ENCODE data around the gene CCDC57.

Gene CCDC57

GRCh38 chr17:82058230-82058854 is 154.3 kb downstream of the CCDC57 start:
- ATAC-seq, result no peak

- no peak for ATAC-seq
Measured at GRCh38 chr17:82056729-82057621, 155.7 kb downstream of the CCDC57 start.

- no peak for ATAC-seq
Measured at GRCh38 chr17:82055965-82056728, 156.5 kb downstream of the CCDC57 start.

- ATAC-seq, result no peak
Measured at GRCh38 chr17:82055023-82055964, 157.3 kb downstream of the CCDC57 start.

- no peak for ATAC-seq
Measured at GRCh38 chr17:82054351-82055022, 158.2 kb downstream of the CCDC57 start.

GRCh38 chr17:82053556-82054263 is 158.9 kb downstream of the CCDC57 start:
- ATAC-seq, result no peak

GRCh38 chr17:82053130-82053529 is 159.5 kb downstream of the CCDC57 start:
- ATAC-seq, result no peak

- no peak for ATAC-seq
Measured at GRCh38 chr17:82052638-82053059, 160.0 kb downstream of the CCDC57 start.

GRCh38 chr17:82051776-82052637 is 160.6 kb downstream of the CCDC57 start, which contains the start of the genes GPS1 and RFNG:
Gene GPS1, plus strand, starts transcription at chr17:82051898. Its CDS starts 34 bp downstream, at chr17:82051932.
Gene RFNG, minus strand, starts transcription at chr17:82051811. Its CDS starts 45 bp downstream, at chr17:82051766.
- peak; percentile 91 to 93 for ATAC-seq

All from activated CD4-positive, CD25-positive, alpha-beta regulatory T cell treated with anti-CD3 and anti-CD28 coated beads, Interleukin-2, amount 50 U/mL, for 24 hours (primary cell).